GM21526 (cell line): ENCODE measurements around the gene TERT.

Experiments
- ATAC-seq: cut with Tn5 transposase; IDR thresholded peaks from one replicate; pipeline ENCODE4 v1.9.1; 2021; ENCODE audit warnings: moderate library complexity; ENCODE audit not compliant: unreplicated experiment, low FRiP score

Gene TERT

DNA sequence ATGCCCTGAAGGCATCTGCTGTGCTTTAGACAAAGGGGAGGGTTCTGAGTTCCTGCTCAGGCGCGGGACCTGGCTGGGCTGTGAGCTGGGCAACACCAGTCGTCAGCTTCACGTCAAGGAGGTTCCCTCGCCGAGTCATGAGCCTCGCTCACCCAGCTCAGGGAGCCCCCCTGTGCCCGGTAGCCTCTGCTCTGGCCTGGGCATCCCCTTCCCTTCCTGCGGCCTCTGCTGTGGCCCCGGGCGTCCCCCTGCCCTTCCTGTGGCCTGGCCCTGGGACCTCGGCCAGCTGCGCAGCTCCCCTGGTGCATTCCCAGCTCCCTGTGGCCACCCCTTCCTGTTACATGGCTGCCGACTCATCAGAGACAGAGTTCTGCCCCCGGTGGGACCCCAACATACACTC, 29.8 kb downstream of the TERT start:
- no peak for ATAC-seq

- no peak for ATAC-seq
Measured at GRCh38 chr5:1264211-1264610, 30.7 kb downstream of the TERT start.

GRCh38 chr5:1262381-1262780, 32.5 kb downstream of the TERT start:
- ATAC-seq = no peak

- ATAC-seq = no peak
Measured at GRCh38 chr5:1261643-1262042, 33.2 kb downstream of the TERT start.

DNA sequence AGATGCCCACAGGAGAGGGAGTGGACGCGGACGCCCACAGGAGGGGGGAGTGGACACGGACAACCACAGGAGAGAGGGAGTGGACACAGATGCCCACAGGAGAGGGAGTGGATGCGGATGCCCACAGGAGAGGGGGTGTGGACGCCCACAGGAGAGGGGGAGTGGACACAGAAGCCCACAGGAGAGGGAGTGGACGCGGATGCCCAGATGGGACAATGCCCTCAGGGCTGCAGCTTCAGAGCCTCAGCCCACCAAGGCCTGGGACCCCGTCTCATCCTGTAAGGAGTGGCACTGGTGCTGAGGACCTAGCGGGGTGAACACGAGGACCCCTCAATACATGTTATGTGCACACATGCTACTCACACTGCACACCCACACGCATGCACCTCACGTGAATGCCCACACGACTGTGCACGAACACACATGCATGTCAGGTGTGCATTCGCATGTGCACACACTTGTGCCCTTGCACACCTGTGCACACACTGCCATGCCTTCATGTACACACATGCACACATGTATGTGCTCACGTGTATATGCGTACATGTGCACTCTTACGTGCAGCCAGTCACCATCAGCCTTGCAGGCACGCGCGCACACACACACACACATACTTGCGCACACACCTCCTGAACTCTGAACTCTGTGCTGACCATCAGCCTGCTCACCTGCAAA, 34.9 kb downstream of the TERT start:
- ATAC-seq = no peak

- no peak for ATAC-seq
Measured at GRCh38 chr5:1257841-1258240, 37.0 kb downstream of the TERT start.

DNA sequence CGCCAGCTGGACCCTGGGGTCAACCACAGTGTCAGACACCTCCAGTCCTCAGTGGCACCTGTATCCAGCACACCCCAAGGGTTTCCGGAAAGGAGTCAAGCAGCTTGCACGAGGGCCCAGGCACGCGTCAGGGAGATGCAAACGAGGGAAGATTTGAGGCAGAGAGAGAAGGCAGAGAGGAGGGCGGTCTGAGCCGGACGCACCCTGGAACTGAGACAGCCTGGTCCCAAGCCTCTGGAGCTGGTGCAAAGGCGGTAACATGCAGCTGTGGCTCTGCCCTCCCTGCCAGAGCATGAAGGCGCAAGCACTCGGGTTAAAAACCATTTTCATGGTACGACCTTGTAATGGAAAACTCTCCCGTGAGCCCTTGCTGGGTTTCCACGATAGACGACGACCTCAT, 37.5 kb downstream of the TERT start:
- ATAC-seq = no peak

- ATAC-seq = no peak
Measured at GRCh38 chr5:1256776-1257175, 38.1 kb downstream of the TERT start.

GRCh38 chr5:1255081-1255561, 39.7 kb downstream of the TERT start:
- no peak for ATAC-seq

GRCh38 chr5:1254196-1254595, 40.7 kb downstream of the TERT start:
- no peak for ATAC-seq

- no peak for ATAC-seq
Measured at GRCh38 chr5:1253456-1254105, 41.3 kb downstream of the TERT start.

DNA sequence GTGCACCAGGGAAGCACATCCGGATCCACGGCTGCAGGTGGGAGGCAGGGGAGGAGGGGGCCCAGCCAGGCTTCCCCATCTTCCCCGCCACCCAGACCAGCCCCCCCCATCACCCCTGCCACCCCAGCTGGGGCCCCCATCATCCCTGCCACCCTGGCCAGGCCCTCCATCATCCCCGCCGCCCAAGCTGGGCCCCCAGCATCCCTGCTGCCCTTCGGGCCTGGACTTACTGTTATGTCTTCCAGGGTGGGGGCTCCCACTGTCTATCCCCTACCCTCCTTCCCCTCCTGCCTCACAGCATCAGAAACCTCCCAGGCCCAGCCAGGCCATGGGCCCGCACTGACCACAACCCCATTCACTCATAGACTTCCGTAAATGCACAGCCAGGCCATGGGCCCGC, 42.2 kb downstream of the TERT start:
- no peak for ATAC-seq

GRCh38 chr5:1251678-1252580, 42.9 kb downstream of the TERT start:
- no peak for ATAC-seq

DNA sequence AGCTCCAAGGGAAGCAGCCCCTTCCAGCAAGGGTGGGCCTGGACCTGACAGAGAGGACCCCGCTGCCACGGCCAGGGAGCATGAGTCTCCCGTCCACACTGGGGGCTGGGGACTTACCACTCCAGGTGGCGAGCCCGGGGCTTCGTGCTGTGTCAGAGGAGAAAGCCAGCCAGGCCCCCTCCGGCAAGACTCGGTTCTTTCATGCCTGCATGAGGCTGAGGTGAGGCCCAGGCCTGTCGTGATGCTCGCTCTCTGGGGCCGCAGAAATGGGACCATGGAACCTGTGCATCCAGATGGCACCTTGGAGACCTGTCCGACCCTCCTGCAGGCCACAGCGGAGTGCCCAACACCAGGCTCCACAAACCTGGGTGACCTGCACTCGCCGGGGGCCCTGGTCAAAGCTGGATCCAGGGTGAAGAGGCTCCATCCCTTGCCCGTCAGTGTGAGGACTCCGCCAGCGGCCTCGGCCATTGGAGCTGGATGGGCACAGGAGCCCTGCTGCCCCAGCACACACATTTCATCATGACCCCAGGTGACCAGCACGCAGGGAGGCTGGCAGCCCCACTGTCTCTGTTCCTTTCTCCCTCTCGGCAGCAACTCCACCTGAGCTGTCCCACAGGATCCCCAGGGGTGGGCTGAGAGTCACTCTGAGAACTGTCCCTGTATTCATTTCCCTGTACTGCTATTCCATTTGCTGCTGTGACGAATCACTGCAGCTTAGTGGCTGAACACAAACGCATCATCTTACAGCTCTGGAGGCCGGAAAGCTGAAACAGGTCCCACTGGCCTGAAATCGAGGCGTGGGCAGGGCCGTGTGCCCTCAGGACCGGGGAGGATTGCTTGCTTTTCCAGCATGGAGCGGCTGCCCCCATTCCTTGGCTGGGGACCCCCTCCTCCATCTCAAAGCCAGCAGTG, 45.2 kb downstream of the TERT start:
- ATAC-seq = no peak

DNA sequence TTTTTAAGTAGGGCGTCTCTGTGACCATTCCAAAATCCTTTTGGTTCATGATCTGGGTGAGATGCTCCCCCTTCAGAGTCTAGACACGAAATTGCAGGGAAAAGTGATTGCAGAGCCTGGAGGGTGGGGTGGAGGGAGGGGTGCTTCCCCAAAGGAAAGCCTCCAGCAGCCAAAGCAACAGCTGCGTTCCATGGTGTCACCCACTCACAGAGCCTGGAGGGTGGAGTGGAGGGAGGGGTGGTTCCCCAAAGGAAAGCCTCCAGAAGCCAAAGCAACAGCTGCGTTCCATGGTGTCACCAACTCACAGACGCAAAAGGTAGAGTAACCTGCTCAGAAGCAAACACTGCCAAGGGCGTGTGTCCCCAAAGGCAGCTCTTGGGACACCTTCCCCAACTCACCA, 47.1 kb downstream of the TERT start:
- ATAC-seq = no peak

GRCh38 chr5:1246711-1247431, 48.0 kb downstream of the TERT start:
- ATAC-seq = no peak

DNA sequence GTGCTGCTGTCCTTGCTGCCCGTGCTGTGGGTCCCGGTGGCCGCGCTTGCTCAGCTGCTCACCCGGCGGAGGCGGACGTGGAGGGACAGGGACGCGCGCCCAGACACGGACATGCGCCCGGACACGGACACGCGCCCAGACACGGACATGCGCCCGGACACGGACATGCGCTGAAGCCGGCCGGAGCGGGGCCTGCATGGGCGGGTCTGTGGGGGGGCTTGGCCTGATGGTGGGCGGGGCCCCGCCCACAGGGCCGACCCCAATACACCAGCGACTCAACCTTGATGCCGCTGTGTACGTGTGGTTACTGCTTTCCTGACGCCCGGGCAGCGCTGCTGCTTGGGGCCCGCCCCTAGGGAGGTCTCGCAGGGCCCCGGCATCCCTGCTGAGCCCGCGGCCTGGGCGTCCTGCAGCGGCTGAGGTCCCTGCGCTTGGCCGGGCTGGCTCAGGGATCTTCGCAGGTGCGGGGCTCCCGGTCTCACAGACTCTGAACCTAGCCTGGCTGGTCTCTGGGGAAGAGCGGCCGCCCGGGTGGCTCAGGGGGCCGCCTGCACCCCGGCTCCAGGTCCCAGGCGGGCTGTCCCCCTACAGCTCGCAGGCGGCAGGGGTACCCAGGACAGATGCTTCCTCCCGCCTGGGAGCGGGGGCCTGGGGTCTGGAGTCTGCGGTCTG, 48.8 kb downstream of the TERT start:
- ATAC-seq = no peak

DNA sequence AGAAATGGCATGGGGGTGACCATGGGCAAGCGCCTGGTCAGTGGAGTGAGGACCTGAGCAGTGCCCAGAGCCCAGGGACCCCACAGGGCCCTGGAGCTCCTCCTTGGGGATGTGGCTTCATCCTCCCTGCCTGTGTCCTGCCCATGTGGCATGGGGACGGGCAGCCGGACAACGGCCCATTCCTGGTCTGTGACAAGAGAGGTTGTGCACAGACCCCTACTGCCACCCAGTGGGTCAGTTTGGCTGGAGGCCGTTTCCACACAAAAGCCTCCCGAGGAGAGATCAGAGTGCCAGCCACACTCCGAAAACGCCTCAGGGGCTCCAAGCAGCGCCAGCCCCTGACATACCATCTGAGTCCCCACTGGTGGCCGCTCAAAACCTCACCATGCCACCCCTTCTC, 49.9 kb downstream of the TERT start:
- ATAC-seq = no peak

DNA sequence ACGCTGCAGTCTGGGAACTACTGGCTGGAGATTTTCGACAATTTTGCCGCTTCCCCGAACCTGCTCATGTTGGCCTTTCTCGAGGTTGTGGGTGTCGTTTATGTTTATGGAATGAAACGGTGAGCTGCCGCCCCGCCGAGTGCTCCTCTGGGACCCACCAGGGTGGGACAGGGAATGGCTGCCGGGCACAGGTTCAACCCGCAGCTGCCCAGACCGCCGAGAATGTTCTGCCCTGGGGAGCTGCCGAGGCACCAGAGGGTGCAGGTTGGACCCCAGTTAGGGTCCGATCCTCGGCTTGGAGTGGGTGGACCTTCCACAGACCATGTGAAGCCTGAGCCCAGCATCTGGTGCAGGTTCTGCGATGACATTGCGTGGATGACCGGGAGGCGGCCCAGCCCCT, 50.6 kb downstream of the TERT start:
- ATAC-seq = no peak
